HG02938 (cell line): Measurements from ENCODE around the gene SRP68.
"Not testable (repeated sequence)": the region's sequence is repeated elsewhere in the genome, so short reads cannot be mapped to it uniquely, and the experiment has no call there.

Source experiments
- ATAC-seq: cut with Tn5 transposase; IDR thresholded peaks from one replicate; pipeline ENCODE4 v1.9.1; 2021; ENCODE audit warnings: mild to moderate bottlenecking, moderate library complexity; ENCODE audit not compliant: unreplicated experiment

The SRP68 gene

DNA sequence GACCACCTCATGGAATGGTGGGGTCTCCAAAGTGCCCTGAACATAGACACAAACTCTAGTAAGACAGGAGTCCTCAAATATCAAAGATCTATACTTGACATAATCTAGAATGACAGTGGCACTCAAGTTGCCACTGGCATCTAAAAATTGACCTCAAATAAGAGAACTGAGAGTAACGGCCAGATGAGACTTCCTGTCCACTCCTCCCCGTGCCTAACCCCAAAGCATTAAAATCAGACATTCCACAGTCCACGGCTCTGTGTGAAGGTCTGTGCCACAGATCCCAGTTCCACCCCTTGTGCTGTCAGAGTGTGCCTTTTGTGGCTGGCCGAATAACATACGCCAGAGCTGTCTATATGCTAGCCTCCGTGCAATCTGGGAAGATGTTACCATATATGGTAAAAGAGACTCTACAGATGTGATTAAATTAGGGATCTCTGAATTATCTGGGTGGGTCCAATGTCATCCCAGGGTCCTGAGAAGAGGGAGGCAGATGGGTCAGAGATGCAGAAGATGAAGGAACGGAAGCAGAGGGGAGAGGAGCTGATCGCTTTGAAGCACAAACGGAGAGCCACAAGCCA, 24.2 kb downstream of the SRP68 start:
- ATAC-seq = no peak

DNA sequence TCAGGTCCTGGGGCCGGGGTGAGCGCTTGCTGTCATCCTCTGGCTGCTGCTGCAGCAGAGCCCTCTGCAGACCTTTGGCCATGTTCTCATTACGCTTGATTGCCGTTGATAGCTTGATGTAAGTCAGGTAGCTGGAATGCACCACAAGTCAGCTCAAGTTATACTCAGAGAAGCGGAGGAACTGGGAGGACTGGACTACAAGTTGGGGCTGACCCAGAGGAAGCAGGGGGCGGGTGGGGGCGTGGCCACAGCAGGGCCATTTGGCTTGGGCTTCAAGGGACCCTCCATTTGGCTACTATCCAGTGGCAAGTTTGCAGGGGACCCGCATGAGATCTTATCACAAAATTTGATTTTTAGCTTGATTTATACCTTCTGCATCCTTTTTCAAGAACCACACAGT, 26.3 kb downstream of the SRP68 start:
- ATAC-seq = no peak

DNA sequence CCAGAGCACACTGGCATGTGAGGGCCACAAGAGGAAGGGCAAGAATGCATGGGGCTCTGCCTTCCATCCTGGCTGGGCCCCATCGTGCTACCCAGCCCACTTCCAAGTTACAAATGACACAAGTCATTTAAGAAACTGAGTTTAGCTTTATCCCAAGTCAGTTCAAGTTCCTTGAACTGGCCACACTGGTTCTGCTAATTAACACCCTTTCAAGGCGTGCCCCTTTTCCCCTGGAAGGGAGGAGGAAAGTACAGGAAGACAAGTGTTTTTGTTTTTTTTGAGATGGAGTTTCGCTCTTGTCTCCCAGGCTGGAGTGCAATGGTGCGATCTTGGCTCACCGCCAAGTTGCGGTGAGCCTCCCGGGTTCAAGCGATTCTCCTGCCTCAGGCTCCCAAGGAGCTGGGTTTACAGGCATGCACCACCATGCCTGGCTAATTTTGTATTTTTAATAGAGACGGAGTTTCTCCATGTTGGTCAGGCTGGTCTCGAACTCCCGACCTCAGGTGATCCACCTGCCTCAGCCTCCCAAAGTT, 27.8 kb downstream of the SRP68 start:
- ATAC-seq = not testable (repeated sequence)

DNA sequence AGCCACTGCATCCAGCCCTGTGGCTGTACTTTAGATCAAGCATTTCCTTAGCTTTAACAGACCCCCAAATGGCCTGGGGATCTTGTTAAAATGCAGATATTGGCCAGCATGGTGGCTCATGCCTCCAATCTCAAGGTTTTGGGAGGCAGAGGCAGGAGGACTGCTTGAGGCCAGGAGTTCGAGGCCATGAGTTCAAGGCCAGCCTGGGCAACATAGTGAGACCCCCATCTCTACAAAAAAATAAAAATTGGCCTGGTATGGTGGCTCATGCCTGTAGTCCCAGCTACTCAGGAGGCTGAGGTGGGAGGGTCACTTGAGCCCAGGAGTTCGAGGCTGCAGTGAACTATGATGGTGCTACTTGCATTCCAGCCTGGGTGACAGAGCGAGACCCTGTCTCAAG, 29.4 kb downstream of the SRP68 start:
- ATAC-seq = not testable (repeated sequence)

DNA sequence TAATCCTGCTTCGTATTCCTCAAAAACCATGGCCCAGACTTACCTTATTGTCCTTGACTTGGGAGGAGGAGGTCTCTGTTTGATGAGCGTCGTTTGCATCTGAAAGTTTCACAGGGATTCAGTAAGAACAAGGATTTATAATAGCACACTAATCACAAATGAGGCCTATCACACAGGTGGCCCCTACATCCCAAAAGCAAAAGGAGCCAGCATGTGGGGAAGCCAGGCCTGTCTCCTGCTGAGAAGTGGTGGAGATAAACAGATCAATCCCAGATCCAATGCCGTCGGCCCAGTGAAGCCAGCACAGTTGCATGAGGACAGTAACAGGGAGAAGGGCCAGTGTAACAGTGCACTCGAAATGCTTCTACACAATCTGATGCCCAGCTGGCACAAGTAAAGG, 31.9 kb downstream of the SRP68 start:
- ATAC-seq = no peak

DNA sequence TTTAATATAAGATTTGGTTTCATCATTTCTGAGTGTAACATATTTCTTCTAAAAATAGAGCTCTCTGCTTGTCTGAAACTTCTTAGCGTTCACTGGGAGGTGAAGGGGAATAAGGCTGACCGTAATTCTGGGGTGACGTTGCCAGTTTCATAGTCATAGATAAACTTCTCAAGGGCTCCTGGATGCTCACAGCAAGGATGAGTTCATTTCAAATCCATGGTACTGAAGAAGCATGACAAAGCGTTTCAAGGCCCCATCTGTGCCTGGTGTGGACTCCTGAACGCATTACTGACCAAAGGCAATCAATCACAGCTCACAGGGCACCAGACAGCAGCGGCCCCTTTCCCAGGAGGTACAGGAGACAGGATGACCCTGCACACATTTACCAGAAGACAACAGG, 33.2 kb downstream of the SRP68 start:
- no peak for ATAC-seq

DNA sequence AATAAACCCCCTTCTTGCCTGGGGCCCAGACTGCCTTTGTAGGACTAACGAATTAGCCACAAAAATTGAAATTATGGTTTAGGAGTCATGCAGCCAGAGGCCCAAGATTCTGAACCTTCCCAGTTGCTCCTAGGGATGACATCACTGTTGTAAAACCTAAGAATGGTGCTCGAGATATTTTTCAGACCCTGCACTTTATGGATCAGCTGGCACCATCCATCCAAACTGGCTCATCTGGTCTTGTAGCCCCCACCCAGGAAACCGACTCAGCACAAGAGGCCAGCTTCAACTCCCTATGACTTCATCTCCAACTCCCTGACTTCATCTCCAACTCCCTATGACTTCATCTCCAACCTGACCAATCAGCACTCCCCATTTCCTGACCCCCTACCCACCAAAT, 34.3 kb downstream of the SRP68 start:
- no peak for ATAC-seq

DNA sequence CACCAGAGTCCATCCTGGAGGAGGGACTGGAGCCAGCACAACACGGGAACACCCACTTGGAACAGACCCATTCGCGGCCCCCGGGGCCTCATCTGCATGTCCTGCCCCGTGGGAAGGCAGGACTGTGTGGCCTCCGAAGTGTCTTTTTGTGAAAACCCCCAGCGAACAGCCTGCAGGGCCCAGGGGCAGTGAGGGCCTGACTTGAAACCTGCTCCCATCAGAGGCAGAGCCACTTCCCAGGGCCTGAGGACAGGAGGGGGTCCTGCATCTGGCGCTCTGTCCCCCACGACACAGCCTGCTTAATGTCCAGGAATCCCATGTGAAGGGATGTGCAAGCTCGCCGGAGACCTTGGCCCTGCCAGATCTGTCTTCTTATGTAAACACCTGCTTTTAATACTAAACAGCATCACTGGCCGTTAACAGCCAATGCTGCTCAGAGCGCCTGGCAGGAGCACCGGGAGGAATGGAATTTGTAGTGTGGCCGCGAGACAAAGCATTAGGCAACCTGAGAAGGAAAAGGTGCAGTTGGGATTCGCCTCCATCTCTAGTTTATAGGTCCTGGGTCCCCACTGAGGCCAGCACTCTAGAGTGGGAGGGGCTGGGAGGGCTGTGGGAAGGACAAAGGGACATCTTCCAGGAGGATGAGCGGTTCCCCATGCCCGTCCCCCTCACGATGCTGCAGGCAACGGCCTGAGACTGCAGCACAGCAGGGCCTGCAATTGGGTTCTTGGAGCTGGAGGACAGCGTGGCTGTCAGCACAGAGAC, 35.6 kb downstream of the SRP68 start:
- ATAC-seq = no peak

DNA sequence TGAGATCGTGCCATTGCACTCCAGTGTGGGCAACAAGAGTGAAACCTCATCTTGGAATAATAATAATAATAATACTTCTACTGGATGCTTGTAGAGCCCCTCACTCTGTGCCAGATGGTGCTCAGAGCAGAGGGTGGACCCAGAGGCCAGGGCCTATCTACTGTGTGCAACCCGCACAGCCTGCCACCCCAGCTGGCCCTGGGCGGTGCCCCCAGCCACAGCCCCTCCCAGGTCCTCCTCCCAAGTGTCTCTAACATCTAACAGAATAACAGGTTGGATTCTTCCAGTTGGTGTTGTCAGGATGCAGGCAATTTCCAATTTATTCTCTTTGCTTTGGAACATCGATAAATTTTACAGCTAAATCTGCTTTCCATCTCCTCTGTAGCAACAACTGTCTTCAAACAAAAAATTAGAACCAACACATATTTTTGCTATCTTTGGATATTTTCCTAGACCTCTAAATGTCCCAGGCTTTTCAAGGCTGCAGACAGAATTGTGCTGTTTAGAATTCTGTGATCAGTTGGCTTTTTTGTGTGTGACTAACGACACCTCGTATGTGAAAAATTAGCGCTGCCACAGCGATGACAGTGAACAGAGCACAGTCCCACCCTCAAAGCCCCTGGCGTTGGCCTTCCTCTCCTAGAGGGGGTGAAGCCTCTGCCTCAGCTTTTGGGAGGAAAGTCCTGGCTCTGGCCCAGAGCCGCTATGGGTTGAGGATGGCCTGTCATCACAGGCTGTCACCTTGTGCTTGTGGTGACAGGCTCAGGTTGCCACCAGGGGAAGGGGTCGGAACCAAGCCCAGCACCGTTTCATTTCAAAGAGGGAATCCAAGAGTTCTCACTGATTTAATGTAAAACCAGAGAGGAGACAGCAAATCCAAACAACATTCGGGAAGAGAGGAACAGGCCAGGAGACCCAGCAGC, 37.6 kb downstream of the SRP68 start:
- no peak for ATAC-seq

DNA sequence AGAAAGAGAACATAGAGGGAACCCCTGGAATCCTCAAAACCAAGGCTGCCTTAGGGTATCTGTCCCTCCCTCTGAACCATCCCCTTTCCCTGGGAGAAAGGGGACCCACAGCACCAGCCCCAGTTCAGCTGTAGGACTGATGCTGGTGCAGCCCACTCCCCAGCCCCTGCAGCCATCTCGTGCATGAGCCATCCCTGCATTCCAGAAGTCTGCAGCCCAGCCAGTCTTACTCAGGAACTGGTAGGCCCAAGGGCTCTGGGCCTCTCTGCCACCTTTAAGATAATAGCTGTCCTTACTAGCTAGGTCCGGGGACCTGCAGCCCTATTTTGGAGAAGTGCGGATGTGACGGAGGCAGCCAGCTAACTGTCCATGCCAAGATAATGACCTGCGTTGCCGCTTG, 39.2 kb downstream of the SRP68 start:
- ATAC-seq = no peak

DNA sequence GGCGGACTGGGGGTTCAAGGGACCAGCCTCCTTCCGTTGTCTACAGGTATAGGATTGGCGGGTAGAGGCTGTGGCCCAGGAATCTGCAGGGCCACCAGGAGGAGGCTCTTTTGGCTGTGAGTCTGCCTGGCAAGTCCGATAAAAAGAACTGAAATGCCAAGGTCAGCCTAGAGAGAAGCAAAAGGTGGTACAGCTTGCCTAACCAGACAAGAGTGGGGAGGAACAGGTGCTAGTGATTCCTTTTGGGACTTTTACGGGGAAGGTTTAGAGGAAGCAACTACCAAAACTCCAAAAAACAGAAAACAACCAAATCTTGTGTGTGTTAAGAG, 39.6 kb downstream of the SRP68 start:
- ATAC-seq = no peak

DNA sequence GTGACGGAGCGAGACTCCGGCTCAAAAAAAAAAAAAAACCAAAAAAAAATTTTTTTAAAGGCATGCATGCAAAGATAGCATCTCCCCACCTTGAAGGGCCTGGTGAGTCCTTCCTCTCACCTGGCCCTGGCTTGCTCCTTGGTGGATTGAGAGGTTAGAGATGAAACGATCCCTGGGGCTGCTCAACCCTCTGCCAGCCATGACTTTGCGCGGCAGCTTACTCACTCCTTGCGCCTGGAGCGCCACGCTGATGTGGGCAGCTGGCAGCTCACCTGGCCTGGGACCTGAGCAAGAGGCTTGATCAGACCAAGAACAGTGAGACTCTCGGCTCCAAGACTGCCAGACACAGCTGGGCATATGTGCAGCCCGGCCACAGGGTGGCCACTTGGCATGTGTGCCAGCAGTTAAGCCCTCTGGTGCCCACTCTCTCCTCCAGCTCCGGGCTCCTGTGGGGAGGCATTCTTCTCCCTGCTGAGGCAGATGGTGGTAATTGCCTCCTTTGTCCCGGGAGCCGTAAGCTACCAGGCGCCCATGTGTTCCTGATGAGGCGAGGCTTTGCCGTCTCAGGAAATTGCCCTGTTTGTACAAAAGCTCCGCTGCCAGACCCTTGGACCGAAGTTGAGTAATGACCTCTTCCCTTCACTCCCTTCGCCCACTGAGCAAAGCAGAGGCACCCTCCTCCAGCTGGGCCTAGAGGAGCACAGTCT, 40.1 kb downstream of the SRP68 start:
- no peak for ATAC-seq

DNA sequence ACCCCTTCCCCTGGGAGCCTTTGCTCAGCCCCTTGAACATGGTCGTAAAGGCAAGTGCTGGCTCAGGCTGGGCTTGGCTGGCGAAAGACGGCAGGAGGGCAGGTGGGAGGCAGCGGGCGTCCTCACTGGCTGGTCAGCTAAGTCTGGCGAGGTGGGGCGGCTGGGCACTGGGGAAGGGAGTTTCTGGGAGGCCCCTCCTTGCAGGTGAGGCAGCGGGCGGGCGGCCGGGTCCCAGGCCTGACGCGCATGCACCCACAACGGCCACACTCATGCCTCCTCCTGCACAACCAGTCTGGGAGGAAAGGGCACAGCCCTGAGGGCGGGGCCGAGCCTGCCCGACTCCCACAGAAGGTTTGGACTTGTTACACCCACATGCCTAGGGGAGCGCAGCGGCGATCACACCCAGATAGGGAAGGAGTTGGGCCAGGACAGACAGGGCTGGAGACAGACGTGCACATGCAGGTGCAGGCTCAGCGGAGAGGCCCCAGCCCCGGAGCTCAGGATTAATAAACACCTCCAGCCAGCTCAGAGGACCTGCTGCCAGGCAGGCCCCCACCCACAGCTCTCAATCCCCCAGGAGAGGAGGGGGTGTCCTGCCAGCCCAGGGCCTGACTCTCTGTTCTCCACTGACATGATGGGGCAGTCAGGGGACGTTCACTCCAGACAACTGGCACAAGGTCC, 45.0 kb downstream of the SRP68 start, which contains the start of gene EVPL:
Gene EVPL (minus strand): TSS at position 148 of the 681 bp plus-strand sequence. CDS start 108 bp downstream, at position 40.
- ATAC-seq = no peak

DNA sequence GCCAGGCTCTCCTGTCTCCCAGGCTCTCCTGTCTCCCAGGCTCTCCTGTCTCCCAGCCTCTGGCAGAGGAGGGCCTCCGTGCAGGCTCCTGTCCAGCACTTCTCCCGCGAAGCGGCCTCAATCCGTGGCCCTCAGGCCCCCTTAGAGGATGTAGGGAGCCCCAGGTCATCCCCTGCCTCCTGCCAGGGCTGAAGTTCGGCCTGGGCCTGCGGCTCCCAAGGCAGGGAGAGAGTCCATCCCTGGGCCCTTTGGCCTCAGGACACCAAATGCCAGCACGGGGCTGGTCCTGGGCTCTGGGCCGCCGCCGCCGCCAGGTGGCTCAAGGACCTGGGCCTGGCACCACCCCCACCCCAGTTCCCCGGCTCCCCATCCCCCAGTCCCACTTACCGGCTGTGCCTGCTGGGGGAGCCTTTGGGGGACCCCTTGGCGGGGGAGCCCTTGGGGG, 45.6 kb downstream of the SRP68 start:
- ATAC-seq = no peak

DNA sequence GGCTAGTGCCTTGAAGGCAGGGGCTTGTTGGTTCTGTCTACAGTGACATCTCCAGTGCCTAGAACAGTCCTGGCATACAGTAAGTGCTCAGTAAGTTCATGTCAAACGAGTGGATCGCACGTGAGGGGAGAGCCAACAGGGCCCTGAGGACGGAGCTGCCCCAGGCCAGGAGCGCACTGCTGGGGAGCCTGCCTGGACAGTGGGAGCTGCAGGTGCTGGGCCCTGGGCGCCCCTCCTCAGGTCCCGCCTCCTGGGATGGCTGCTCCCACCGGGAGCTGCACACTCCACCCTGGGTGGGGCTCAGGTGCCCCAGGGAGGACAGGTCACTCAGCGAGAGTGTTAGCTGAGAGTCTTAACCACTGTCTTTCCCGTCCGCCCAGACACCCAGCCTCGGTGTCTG, 47.0 kb downstream of the SRP68 start:
- ATAC-seq = no peak

DNA sequence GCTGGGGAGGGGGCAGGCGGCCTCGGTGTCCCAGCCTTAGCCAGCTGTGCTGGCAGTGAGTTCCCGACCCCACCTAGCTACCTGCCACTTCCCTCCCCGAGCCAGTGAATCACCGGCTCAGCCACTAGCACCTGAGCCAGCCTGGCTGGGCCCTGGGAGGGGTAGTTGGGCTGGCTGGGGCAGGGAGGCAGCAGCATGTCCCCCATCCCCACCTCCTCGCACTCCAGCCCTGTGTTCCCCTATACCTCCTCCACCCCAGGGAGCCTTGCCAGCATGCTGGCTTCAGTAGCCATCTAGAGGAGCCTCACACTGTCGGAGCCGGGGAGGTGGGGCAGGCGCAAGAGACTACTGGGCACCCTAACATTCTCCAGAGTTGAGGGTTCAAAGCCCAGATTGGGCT, 48.0 kb downstream of the SRP68 start:
- ATAC-seq = no peak

DNA sequence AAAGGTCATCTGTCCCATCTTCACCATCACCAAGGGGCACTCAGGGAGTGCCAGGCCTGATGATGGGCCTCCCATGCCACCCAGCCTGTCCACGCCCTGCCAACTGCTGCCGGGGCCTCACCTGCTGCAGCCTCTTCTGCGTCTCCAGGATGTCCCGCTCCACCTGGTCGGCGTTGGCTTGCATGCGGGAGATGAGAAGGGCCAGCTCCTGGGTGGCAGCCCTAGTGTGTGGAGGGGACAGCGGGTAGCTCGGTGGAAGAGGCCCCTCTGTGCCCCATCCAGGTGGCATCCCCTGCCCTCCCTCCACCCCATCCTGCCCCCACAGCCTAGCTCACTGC, 48.4 kb downstream of the SRP68 start:
- no peak for ATAC-seq

DNA sequence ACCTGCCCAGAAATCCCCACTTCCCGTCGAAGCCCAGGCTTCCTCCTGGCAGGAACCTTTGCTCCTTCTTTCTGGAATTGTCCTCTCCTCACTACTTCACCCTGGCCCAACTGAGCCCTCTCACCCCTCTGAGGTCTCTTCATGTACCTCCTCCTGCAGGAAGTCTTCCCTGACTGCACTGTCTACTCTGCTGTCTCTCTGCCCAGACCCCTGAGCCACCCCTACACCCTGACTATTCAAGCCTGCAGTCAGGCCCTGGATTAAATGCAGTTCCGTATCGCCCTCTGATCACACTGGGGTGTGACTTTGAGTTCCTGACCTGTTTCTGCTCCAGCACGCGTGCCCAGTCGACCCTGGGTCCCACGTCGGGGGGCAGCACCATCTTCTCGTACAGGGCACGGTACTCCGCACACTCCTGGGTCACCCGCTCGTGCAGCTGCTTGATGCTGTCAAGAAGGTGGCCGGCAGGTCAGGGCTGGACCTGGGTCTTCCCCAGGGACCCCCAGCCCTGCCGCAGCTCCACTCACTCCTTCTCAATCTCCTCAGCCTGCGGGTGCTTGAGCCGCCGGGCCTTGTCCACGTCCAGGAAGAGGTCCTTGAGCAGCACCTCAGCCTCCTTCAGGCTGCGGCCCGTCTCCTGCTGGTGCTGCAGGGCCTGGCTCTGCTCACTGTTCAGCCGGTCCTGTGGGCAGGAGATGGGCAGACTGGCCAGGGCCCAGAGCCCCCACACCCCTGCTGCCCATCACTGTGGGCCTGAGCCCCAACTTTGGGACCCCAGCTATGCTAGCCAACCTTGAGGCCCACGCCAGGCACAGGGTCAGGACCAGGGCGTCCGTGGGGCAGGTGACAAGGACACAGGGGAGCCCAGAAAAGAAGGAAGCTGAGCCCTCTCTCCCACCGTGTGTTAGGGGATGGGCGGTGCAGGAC, 49.1 kb downstream of the SRP68 start:
- no peak for ATAC-seq

DNA sequence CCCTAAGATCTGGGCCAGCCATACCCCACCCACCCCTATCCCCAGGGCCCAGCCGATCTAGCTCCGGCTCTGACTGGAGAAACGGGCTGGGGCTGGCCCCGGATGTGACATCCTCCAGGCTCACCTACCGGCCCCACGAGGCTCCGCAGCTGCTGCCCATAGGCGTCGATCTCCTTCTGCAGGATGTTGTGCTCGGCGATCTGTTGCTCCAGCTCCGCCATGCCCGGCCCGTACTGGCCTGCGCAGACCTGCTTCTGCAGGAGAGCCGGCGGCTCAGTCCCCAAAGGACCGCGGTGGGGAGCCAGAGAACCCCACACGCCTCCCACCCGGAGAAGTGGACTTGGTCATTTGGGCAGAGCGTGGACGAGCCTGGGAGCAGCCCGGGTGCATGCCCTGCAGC, 50.0 kb downstream of the SRP68 start:
- no peak for ATAC-seq
